HepG2 (cell line): ENCODE results near the gene NDRG2. TPM values are rescaled to one million over a fixed set of nuclear protein-coding genes. Genes with fewer than 3 reads are reported as not detected.
A peak's percentile ranks its signal among the peaks of the same experiment; 100 is the strongest.

Source experiments
- BCL6 ChIP-seq: IDR thresholded peaks from 2 replicates; pipeline ENCODE4 v1.6.1; 2016; ENCODE audit warnings: missing genetic modification reagents, missing compliant biosample characterization
- CHD2 ChIP-seq: IDR thresholded peaks from 2 replicates; pipeline ENCODE4 v1.6.1; 2011; ENCODE audit warnings: low read depth, low read length, improper control_type of control experiment
- EZH2 ChIP-seq: conservative IDR thresholded peaks from 2 replicates; pipeline ENCODE4 v1.6.1; 2012; ENCODE audit warnings: mild to moderate bottlenecking, low read depth, low read length, moderate library complexity
- HNRNPLL ChIP-seq: fragments of 200-400 bp; formaldehyde crosslinking; IDR thresholded peaks from 2 replicates; pipeline ENCODE4 v1.6.1; 2017; ENCODE audit warnings: mild to moderate bottlenecking, low read depth, low read length; ENCODE audit not compliant: poor library complexity, severe bottlenecking
- KLF15 ChIP-seq: sonication (generic); formaldehyde crosslinking; IDR thresholded peaks from 2 replicates; pipeline ENCODE4 v1.8.1; 2023; ENCODE audit warnings: borderline replicate concordance, mild to moderate bottlenecking, inconsistent platforms, missing genetic modification reagents, mixed read lengths
- KLF6 ChIP-seq: IDR thresholded peaks from 2 replicates; pipeline ENCODE4 v1.8.0; 2016; ENCODE audit warnings: missing biosample characterization, missing genetic modification reagents
- KMT2A ChIP-seq: sonication (generic); formaldehyde crosslinking; IDR thresholded peaks from 2 replicates; pipeline ENCODE4 v1.4.0; 2020; ENCODE audit warnings: missing genetic modification reagents
- RBM39 ChIP-seq: fragments of 200-400 bp; formaldehyde crosslinking; IDR thresholded peaks from one replicate; pipeline ENCODE4 v1.6.1; 2018; ENCODE audit warnings: antibody characterized with exemption, mild to moderate bottlenecking, low read depth, low read length; ENCODE audit not compliant: poor library complexity, severe bottlenecking
- ZBTB3 ChIP-seq: sonication (generic); formaldehyde crosslinking; IDR thresholded peaks from 2 replicates; pipeline ENCODE4 v1.4.0; 2020; ENCODE audit warnings: low read depth, mild to moderate bottlenecking, moderate library complexity, missing genetic modification reagents, borderline replicate concordance
- ZNF232 ChIP-seq: sonication (generic); formaldehyde crosslinking; IDR thresholded peaks from 2 replicates; pipeline ENCODE4 v1.4.0; 2020; ENCODE audit warnings: missing genetic modification reagents, borderline replicate concordance
- ZNF331 ChIP-seq: sonication (generic); formaldehyde crosslinking; IDR thresholded peaks from 2 replicates; pipeline ENCODE4 v1.4.0; 2020; ENCODE audit warnings: missing genetic modification reagents
- ZNF678 ChIP-seq: sonication (generic); formaldehyde crosslinking; IDR thresholded peaks from 2 replicates; pipeline ENCODE4 v1.4.0; 2020; ENCODE audit warnings: mild to moderate bottlenecking, missing genetic modification reagents
- polyA plus RNA-seq, 8 experiments: library from polyadenylated mRNA; depleted of rRNA in 3 of 8; stranded (reverse) in 7 of 8; unstranded in 1 of 8; fragments of >200 nt; fragmentation: Illumina TruSeq in 4 of 8; extraction: Trizol in 4 of 8; gene quantifications; 2 replicates each; pipeline versions ENCODE4 v1.2.1 to v1.2.3, GENCODE V29; 2011 to 2016; ENCODE audit warnings: low read depth in 4 of 8, missing spikeins in 1 of 8, mixed read lengths in 1 of 8; ENCODE audit not compliant: insufficient read depth in 1 of 8
- total RNA-seq, 5 experiments: library from RNA; depleted of rRNA; stranded (reverse); fragments of >200 nt; fragmentation: Illumina TruSeq; extraction: Trizol; gene quantifications; 2 replicates each; pipeline ENCODE4 v1.2.3, GENCODE V29; 2016; ENCODE audit warnings: low read depth in 1 of 5
- TF ChIP-seq, protein P1 (sequence below): sonication (generic); formaldehyde crosslinking; IDR thresholded peaks from 2 replicates; pipeline ENCODE4 v1.4.0; 2020; ENCODE audit warnings: missing genetic modification reagents, borderline replicate concordance
- TF ChIP-seq, protein P2 (sequence below): sonication (generic); formaldehyde crosslinking; IDR thresholded peaks from 2 replicates; pipeline ENCODE4 v1.5.1; 2020; ENCODE audit warnings: mild to moderate bottlenecking, missing genetic modification reagents
- TF ChIP-seq, protein P3 (sequence below): sonication (generic); formaldehyde crosslinking; IDR thresholded peaks from 2 replicates; pipeline ENCODE4 v1.8.0; 2022; ENCODE audit warnings: missing genetic modification reagents, mild to moderate bottlenecking, moderate library complexity, borderline replicate concordance

Gene NDRG2
- total and polyA plus RNA-seq, 2 of the 13 experiments (the other 11 are each of a cell fraction or from before 2014, with no cell fraction given) = 27.2 to 189 TPM

DNA sequence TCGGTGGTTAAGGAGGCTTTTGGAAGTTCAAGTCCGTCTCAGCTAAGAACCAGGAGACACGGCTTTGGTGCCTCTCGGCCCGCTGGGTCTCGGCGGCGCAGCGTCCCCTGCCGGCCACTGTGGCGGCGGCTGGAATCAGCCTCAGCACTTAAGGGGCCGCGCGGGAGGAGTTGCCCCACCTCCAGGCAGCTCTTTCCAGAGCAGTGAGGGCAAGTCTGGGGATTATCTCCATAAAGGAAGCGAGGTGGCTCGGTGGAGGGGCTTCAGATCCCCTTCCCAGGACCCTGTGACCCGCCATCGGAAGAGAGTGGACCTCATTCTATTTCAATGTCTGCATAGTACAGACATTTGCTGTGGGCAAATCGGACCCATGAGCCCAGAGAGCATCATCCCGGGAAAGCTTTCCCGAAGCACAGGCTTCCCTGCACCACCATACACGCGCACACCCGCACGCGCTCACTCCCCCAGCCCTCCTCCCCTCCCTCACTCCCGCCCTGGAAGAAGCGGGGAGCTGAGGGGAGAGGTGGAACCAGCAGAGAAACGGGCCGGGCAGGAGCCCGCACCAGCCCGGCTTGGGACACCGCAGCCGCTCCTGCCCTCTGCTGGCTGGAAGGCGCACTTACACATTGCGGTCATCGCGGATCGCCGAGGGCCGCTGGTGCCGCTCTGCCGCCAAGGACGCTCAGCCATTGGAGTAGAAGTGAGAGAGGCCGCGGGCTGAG, 53.7 kb downstream of the NDRG2 start (continued):
- TF ChIP-seq CHD2 (no peak), ZNF678 (no peak), KLF15 (CRISPR knock-in tag) (0 out of 2 replicates have a peak, but pooled peaks have one; percentile 59), ZNF232 (peak; percentile 71; the same call in 1 of the 2 replicates), ZNF331 (CRISPR knock-in tag) (peak; percentile 65), ZBTB3 (CRISPR knock-in tag) (no peak), BCL6 (CRISPR knock-in tag) (no peak), HNRNPLL (peak; percentile 90), KLF6 (no peak), KMT2A (CRISPR knock-in tag) (no peak; the same call in 1 of the 2 replicates), EZH2 (no peak), RBM39 (peak; percentile 98)
- TF ChIP-seq, protein P1, sequence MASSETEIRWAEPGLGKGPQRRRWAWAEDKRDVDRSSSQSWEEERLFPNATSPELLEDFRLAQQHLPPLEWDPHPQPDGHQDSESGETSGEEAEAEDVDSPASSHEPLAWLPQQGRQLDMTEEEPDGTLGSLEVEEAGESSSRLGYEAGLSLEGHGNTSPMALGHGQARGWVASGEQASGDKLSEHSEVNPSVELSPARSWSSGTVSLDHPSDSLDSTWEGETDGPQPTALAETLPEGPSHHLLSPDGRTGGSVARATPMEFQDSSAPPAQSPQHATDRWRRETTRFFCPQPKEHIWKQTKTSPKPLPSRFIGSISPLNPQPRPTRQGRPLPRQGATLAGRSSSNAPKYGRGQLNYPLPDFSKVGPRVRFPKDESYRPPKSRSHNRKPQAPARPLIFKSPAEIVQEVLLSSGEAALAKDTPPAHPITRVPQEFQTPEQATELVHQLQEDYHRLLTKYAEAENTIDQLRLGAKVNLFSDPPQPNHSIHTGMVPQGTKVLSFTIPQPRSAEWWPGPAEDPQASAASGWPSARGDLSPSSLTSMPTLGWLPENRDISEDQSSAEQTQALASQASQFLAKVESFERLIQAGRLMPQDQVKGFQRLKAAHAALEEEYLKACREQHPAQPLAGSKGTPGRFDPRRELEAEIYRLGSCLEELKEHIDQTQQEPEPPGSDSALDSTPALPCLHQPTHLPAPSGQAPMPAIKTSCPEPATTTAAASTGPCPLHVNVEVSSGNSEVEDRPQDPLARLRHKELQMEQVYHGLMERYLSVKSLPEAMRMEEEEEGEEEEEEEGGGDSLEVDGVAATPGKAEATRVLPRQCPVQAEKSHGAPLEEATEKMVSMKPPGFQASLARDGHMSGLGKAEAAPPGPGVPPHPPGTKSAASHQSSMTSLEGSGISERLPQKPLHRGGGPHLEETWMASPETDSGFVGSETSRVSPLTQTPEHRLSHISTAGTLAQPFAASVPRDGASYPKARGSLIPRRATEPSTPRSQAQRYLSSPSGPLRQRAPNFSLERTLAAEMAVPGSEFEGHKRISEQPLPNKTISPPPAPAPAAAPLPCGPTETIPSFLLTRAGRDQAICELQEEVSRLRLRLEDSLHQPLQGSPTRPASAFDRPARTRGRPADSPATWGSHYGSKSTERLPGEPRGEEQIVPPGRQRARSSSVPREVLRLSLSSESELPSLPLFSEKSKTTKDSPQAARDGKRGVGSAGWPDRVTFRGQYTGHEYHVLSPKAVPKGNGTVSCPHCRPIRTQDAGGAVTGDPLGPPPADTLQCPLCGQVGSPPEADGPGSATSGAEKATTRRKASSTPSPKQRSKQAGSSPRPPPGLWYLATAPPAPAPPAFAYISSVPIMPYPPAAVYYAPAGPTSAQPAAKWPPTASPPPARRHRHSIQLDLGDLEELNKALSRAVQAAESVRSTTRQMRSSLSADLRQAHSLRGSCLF (CRISPR knock-in tag) = no peak; the same call in 1 of the 2 replicates
- TF ChIP-seq, protein P2, sequence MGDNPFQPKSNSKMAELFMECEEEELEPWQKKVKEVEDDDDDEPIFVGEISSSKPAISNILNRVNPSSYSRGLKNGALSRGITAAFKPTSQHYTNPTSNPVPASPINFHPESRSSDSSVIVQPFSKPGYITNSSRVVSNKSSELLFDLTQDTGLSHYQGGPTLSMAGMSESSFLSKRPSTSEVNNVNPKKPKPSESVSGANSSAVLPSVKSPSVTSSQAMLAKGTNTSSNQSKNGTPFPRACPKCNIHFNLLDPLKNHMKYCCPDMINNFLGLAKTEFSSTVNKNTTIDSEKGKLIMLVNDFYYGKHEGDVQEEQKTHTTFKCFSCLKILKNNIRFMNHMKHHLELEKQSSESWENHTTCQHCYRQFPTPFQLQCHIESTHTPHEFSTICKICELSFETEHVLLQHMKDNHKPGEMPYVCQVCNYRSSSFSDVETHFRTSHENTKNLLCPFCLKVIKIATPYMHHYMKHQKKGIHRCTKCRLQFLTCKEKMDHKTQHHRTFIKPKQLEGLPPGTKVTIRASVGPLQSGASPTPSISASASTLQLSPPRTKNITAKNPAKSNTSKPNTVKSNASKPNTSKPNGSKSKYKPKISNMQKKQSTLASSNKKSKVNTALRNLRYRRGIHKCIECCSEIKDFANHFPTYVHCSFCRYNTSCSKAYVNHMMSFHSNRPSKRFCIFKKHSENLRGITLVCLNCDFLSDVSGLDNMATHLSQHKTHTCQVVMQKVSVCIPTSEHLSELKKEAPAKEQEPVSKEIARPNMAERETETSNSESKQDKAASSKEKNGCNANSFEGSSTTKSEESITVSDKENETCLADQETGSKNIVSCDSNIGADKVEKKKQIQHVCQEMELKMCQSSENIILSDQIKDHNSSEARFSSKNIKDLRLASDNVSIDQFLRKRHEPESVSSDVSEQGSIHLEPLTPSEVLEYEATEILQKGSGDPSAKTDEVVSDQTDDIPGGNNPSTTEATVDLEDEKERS (CRISPR knock-in tag) = no peak
- TF ChIP-seq, protein P3, sequence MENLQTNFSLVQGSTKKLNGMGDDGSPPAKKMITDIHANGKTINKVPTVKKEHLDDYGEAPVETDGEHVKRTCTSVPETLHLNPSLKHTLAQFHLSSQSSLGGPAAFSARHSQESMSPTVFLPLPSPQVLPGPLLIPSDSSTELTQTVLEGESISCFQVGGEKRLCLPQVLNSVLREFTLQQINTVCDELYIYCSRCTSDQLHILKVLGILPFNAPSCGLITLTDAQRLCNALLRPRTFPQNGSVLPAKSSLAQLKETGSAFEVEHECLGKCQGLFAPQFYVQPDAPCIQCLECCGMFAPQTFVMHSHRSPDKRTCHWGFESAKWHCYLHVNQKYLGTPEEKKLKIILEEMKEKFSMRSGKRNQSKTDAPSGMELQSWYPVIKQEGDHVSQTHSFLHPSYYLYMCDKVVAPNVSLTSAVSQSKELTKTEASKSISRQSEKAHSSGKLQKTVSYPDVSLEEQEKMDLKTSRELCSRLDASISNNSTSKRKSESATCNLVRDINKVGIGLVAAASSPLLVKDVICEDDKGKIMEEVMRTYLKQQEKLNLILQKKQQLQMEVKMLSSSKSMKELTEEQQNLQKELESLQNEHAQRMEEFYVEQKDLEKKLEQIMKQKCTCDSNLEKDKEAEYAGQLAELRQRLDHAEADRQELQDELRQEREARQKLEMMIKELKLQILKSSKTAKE (CRISPR knock-in tag) = 0 out of 2 replicates have a peak, but pooled peaks have one; percentile 12
